ENCODE measurements around the gene NXNL1. TPM values are rescaled to one million over a fixed set of nuclear protein-coding genes. Genes with fewer than 3 reads are reported as not detected.

NXNL1 gene
- total and polyA plus RNA-seq, 7 donors, result 0.14 to 1.0 (median 0.55) TPM; not detected in 1

- no peak for TF ChIP-seq CTCF (IDR thresholded peaks at IDR 0.05)
- Histone ChIP-seq H3K4me1 (peaks cover 5% of the 10 kb centered on the region), H3K9me3 (no peaks in the 10 kb centered on the region), H3K27ac (no peak overlapping the region), H3K27me3 (ENCODE audit: insufficient read depth in 3 of 3, low read length in 2 of 3) (peaks cover 0 to 52% (median 2%) of the 10 kb centered on the region in 3 donors), H3K4me3 (no peak overlapping the region), H3K36me3 (ENCODE audit: insufficient read depth in 1 of 2, low read depth in 1 of 2) (no peaks in the 10 kb centered on the region)
- DNase-seq, result no peak
- intact Hi-C loops (cut with DNase I), result no loop called here
- WGBS, 3 donors, result 65 to 70% (median 67%) methylated on average over 6 of the region's 6 CpGs
- ATAC-seq, result no peak
Observed at GRCh38 chr19:17415121-17415520, 45.6 kb downstream of the NXNL1 start.

GRCh38 chr19:17414097-17414496, 46.6 kb downstream of the NXNL1 start:
- WGBS, 3 donors, result 84 to 88% (median 87%) methylated on average over 8 of the region's 8 CpGs
- intact Hi-C loops (cut with DNase I), result no loop called here
- Histone ChIP-seq H3K36me3 (ENCODE audit: insufficient read depth in 1 of 2, low read depth in 1 of 2) (no peaks in the 10 kb centered on the region), H3K27ac (no peak overlapping the region), H3K9me3 (no peaks in the 10 kb centered on the region), H3K27me3 (ENCODE audit: insufficient read depth in 3 of 3, low read length in 2 of 3) (peaks cover 0 to 52% (median 2%) of the 10 kb centered on the region in 3 donors), H3K4me3 (no peak overlapping the region), H3K4me1 (peaks cover 3% of the 10 kb centered on the region)
- no peak for TF ChIP-seq CTCF (IDR thresholded peaks at IDR 0.05)
- ATAC-seq (no peak), DNase-seq (no peak)

GRCh38 chr19:17411801-17412200, 48.9 kb downstream of the NXNL1 start:
- no peaks in the 10 kb centered on the region for H3K9me3 ChIP-seq
- H3K36me3 ChIP-seq (ENCODE audit: insufficient read depth in 1 of 2, low read depth in 1 of 2), result no peaks in the 10 kb centered on the region
- no peak overlapping the region for H3K27ac ChIP-seq
- intact Hi-C loops (cut with DNase I), result no loop called here
- no peak for TF ChIP-seq CTCF (IDR thresholded peaks at IDR 0.05)
- WGBS, 3 donors, result 65 to 76% (median 71%) methylated on average over 11 of the region's 11 CpGs
- H3K27me3 ChIP-seq (ENCODE audit: insufficient read depth in 3 of 3, low read length in 2 of 3), result peaks cover 0 to 47% (median 2%) of the 10 kb centered on the region in 3 donors
- no peak for DNase-seq
- no peak overlapping the region for H3K4me3 ChIP-seq
- ATAC-seq, result no peak
- H3K4me1 ChIP-seq, result no peaks in the 10 kb centered on the region

- H3K4me1 ChIP-seq, result no peaks in the 10 kb centered on the region
- intact Hi-C loops (cut with DNase I), result no loop called here
- peaks cover 0 to 30% (median 2%) of the 10 kb centered on the region in 3 donors for H3K27me3 ChIP-seq (ENCODE audit: insufficient read depth in 3 of 3, low read length in 2 of 3)
- H3K27ac ChIP-seq, result no peak overlapping the region
- no peak overlapping the region for H3K4me3 ChIP-seq
- no peaks in the 10 kb centered on the region for H3K36me3 ChIP-seq (ENCODE audit: insufficient read depth in 1 of 2, low read depth in 1 of 2)
- H3K9me3 ChIP-seq, result no peaks in the 10 kb centered on the region
- no peak for ATAC-seq
- WGBS, 3 donors, result 92 to 94% (median 93%) methylated on average over 9 of the region's 9 CpGs
- no peak for TF ChIP-seq CTCF (IDR thresholded peaks at IDR 0.05)
- no peak for DNase-seq
Observed at GRCh38 chr19:17409990-17410389, 50.7 kb downstream of the NXNL1 start.

- Histone ChIP-seq H3K4me3 (peak overlapping the region; percentile 65), H3K27ac (peak overlapping the region; percentile 43), H3K4me1 (no peaks in the 10 kb centered on the region), H3K9me3 (no peaks in the 10 kb centered on the region), H3K27me3 (ENCODE audit: insufficient read depth in 3 of 3, low read length in 2 of 3) (peaks cover 0 to 9% (median 0%) of the 10 kb centered on the region in 3 donors), H3K36me3 (ENCODE audit: insufficient read depth in 1 of 2, low read depth in 1 of 2) (no peaks in the 10 kb centered on the region)
- no peak for TF ChIP-seq CTCF (IDR thresholded peaks at IDR 0.05)
- 47 to 61% (median 53%) methylated on average over 2 of the region's 2 CpGs for WGBS, 3 donors
- ATAC-seq, result no peak
- DNase-seq, result no peak
- intact Hi-C loops (cut with DNase I), result no loop called here
Observed at GRCh38 chr19:17406887-17407196, 53.9 kb downstream of the NXNL1 start.
